ENCODE results near the gene RS1. TPM values are rescaled to one million over a fixed set of nuclear protein-coding genes. Genes with fewer than 3 reads are reported as not detected.

Gene RS1
- polyA plus RNA-seq, 2 of the 4 experiments (the other 2 are of a cell fraction): not detected

- TF ChIP-seq CEBPB (IDR thresholded peaks at IDR 0.05): no peak
- no peak for TF ChIP-seq FOSL2 (IDR thresholded peaks at IDR 0.05)
- TF ChIP-seq FOSL2 (CRISPR knock-in tag; IDR thresholded peaks at IDR 0.05): peak; percentile 73
- peak; percentile 21; the same call in 1 of the 2 replicates for TF ChIP-seq MAX (IDR thresholded peaks at IDR 0.05)
- peaks cover 9% of the 10 kb centered on the region; the same call in 1 of the 3 replicates for H3K4me1 ChIP-seq
- peak overlapping the region; percentile 32 to 76; a peak in 3 of 6 replicates for H3K27ac ChIP-seq
- peak in 1 of 2 experiments; percentile 51 for DNase-seq (ENCODE audit: low read depth in 1 of 2, low spot score in 1 of 2)
- ChIA-PET POLR2A (interaction anchor here (0.5 kb wide), 1 partner anchor 38 kb away, joined by 3 read pairs; no protein-coding TSS in a partner anchor), CTCF (interaction anchor here (1.0 kb wide), 1 partner anchor 12 kb away, joined by 3 read pairs; no protein-coding TSS in a partner anchor)
- no peaks in the 10 kb centered on the region for H3K9me3 ChIP-seq
- no peak overlapping the region for H3K4me2 ChIP-seq
- H3K4me3 ChIP-seq: no peak overlapping the region
- ATAC-seq: peak; percentile 64 to 89; a peak in 4 of 6 replicates
- FAIRE-seq: no peak
- 52% methylated on average over 8 of the region's 9 CpGs for WGBS (ENCODE audit: missing lambda C conversion rate)
Observed at GRCh38 chrX:18714910-18715309, 43.0 kb upstream of the RS1 start.

GRCh38 chrX:18709833-18710232, 37.9 kb upstream of the RS1 start:
- TF ChIP-seq RFX5 (IDR thresholded peaks at IDR 0.05) (0 out of 2 replicates have a peak, but pooled peaks have one; percentile 23), BHLHE40 (IDR thresholded peaks at IDR 0.05; ENCODE audit: low read depth, low read length) (no peak)
- Histone ChIP-seq H3K4me1 (peaks cover 20% of the 10 kb centered on the region), H3K27ac (no peak overlapping the region), H3K9me3 (no peaks in the 10 kb centered on the region), H3K4me3 (no peak overlapping the region), H3K4me2 (no peak overlapping the region)
- CTCF ChIA-PET: interaction anchor here (0.6 kb wide), 1 partner anchor 50 kb away, joined by 3 read pairs; no protein-coding TSS in a partner anchor
- peak; percentile 67 for FAIRE-seq
- WGBS (ENCODE audit: missing lambda C conversion rate): 95% methylated on average over 3 of the region's 3 CpGs
- peak in 1 of 2 experiments; percentile 65; a peak in 3 of 6 replicates for ATAC-seq
- DNase-seq (ENCODE audit: low read depth in 1 of 2, low spot score in 1 of 2): peak in 1 of 2 experiments; percentile 33
- POLR2A ChIA-PET: no interaction called here

- WGBS (ENCODE audit: missing lambda C conversion rate): 63% methylated on average over 8 of the region's 8 CpGs
- H3K27ac ChIP-seq: peak within 1 kb of the TSS; percentile 36 to 94; a peak in 4 of 6 replicates
- TF ChIP-seq GATA3 (IDR thresholded peaks at IDR 0.05; ENCODE audit: borderline replicate concordance) (no peak), ZC3H11A (IDR thresholded peaks at IDR 0.05) (no peak), TP53 (CRISPR knock-in tag; IDR thresholded peaks at IDR 0.05) (no peak), KDM1A (IDR thresholded peaks at IDR 0.05; ENCODE audit: low read depth) (no peak), ELK1 (IDR thresholded peaks at IDR 0.05; ENCODE audit: low read depth, low read length) (no peak), HOXB13 (CRISPR knock-in tag; IDR thresholded peaks at IDR 0.05; ENCODE audit: low read depth) (no peak), HOXB5 (CRISPR knock-in tag; IDR thresholded peaks at IDR 0.05) (no peak), ZFP36 (IDR thresholded peaks at IDR 0.05; ENCODE audit: borderline replicate concordance, partially characterized antibody) (no peak)
- FAIRE-seq (no peak), ATAC-seq (no peak), DNase-seq (ENCODE audit: low read depth in 1 of 2, low spot score in 1 of 2) (no peak)
- ChIA-PET CTCF (interaction anchor here (0.5 to 1.2 kb wide), 2 partner anchors 13 to 655 kb away, joined by 4 read pairs; no protein-coding TSS in a partner anchor), POLR2A (no interaction called here)
- H3K4me3 ChIP-seq: no peak within 1 kb of the TSS
- peaks cover 33% of the 10 kb centered on the region for H3K4me1 ChIP-seq
- H3K9me3 ChIP-seq: no peaks in the 10 kb centered on the region
- no peak within 1 kb of the TSS for H3K4me2 ChIP-seq
Observed at GRCh38 chrX:18707426-18708049, 35.6 kb upstream of the RS1 start, which contains the start of gene PPEF1. PPEF1 (plus strand) TSS chrX:18707645; CDS start chrX:18707781, 136 bp downstream.

- peak; percentile 87 to 90 for ATAC-seq
- CTCF ChIA-PET: interaction anchor here (0.7 to 0.9 kb wide), 2 partner anchors 10 to 13 kb away, joined by 3 read pairs; no protein-coding TSS in a partner anchor
- DNase-seq (ENCODE audit: low read depth in 1 of 2, low spot score in 1 of 2): peak; percentile 89 to 97
- H3K27ac ChIP-seq: peak overlapping the region; percentile 90 to 94
- no peaks in the 10 kb centered on the region for H3K9me3 ChIP-seq
- H3K4me1 ChIP-seq: peaks cover 65% of the 10 kb centered on the region
- under 1% methylated on average over 12 of the region's 12 CpGs for WGBS (ENCODE audit: missing lambda C conversion rate)
- no peak overlapping the region for H3K4me3 ChIP-seq
- POLR2A ChIA-PET: interaction anchor here (0.5 to 2.3 kb wide), 5 partner anchors 14 to 281 kb away, joined by 3 to 9 read pairs (median 3); partner anchors contain the start of gene PHKA2
- H3K4me2 ChIP-seq: peak overlapping the region; percentile 74
- FAIRE-seq: peak; percentile 97
- peak; percentile 61; the same call in 1 of the 2 replicates for TF ChIP-seq FOSL2 (IDR thresholded peaks at IDR 0.05)
- TF ChIP-seq FOSL2 (CRISPR knock-in tag; IDR thresholded peaks at IDR 0.05): peak; percentile 96
- peak; percentile 47 to 84; a peak in 3 of 5 replicates for TF ChIP-seq EP300 (IDR thresholded peaks at IDR 0.05)
- no peak for TF ChIP-seq MAZ (IDR thresholded peaks at IDR 0.05; ENCODE audit: borderline replicate concordance, low read depth, low read length)
- TF ChIP-seq NFE2L2 (conservative IDR thresholded peaks at IDR 0.05; ENCODE audit: low read length): peak; percentile 63
- TF ChIP-seq CBX2 (IDR thresholded peaks at IDR 0.05; ENCODE audit: borderline replicate concordance, low read depth): no peak
- peak; percentile 89 for TF ChIP-seq MAFK (IDR thresholded peaks at IDR 0.05; ENCODE audit: partially characterized antibody)
- 0 out of 2 replicates have a peak, but pooled peaks have one; percentile 18 for TF ChIP-seq HOXA7 (CRISPR knock-in tag; IDR thresholded peaks at IDR 0.05)
- no peak for TF ChIP-seq MYC (IDR thresholded peaks at IDR 0.05; ENCODE audit: borderline replicate concordance, low read length)
- no peak for TF ChIP-seq ATOH8 (CRISPR knock-in tag; IDR thresholded peaks at IDR 0.05; ENCODE audit: low read depth)
- TF ChIP-seq HOXB13 (CRISPR knock-in tag; IDR thresholded peaks at IDR 0.05; ENCODE audit: low read depth): no peak
- no peak for TF ChIP-seq RFX5 (IDR thresholded peaks at IDR 0.05)
- no peak for TF ChIP-seq RARB (CRISPR knock-in tag; IDR thresholded peaks at IDR 0.05)
- no peak for TF ChIP-seq ZFP36 (IDR thresholded peaks at IDR 0.05; ENCODE audit: borderline replicate concordance, partially characterized antibody)
- TF ChIP-seq TP53 (CRISPR knock-in tag; IDR thresholded peaks at IDR 0.05): no peak
- TF ChIP-seq HES2 (IDR thresholded peaks at IDR 0.05): no peak
- no peak for TF ChIP-seq HEYL (CRISPR knock-in tag; IDR thresholded peaks at IDR 0.05)
Observed at GRCh38 chrX:18702362-18703195, 30.7 kb upstream of the RS1 start.
